LNCaP clone FGC (cell line): ENCODE data around the gene PCCA.
A peak's percentile ranks its signal among the peaks of the same experiment; 100 is the strongest.

Experiments used
- DNase-seq: peaks from one replicate; pipeline ENCODE4 v3.0.0-alpha.2; 2011; ENCODE audit warnings: low read depth
- H3K4me3 ChIP-seq: 2 replicates; pipeline ENCODE4 v1.5.1; 2011; ENCODE audit warnings: mild to moderate bottlenecking, low read depth, low read length, control low read depth
- CTCF ChIP-seq: IDR thresholded peaks from 2 replicates; pipeline ENCODE4 v1.5.1; 2012; ENCODE audit warnings: mild to moderate bottlenecking; ENCODE audit not compliant: control insufficient read depth, insufficient read depth; ENCODE audit errors: extremely low read depth

The PCCA gene

DNA sequence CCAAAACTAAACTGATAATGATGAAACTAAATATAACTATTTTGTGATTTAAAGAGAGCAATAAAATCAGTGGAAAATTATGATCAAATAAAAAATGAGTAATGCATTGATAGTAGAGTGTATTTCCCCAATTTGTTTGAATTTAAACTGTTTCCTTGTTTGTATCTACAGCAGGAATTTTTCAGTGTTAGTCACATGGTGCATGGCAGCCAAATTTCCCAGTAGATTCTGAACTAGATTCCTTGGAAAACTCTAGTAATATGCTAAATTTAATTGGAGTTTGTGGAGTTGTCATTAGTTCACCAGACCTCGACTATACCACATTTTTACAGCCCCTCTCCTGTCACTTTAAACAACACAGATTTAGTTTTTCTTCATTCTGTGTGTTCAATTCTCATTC lies 156.2 kb downstream of the PCCA start:
- H3K4me3 ChIP-seq, result no peak overlapping the region
- TF ChIP-seq CTCF, result no peak
- no peak for DNase-seq

- H3K4me3 ChIP-seq, result no peak overlapping the region
- no peak for TF ChIP-seq CTCF
- no peak for DNase-seq
Observed at GRCh38 chr13:100247937-100248336, 159.0 kb downstream of the PCCA start.

GRCh38 chr13:100254002-100254401 lies 165.1 kb downstream of the PCCA start:
- DNase-seq, result no peak
- TF ChIP-seq CTCF, result no peak

GRCh38 chr13:100262404-100262803 lies 173.5 kb downstream of the PCCA start:
- DNase-seq, result no peak
- no peak for TF ChIP-seq CTCF
- no peak overlapping the region for H3K4me3 ChIP-seq

More at GRCh38 chr13:100254002-100254401, 165.1 kb downstream of the PCCA start:
- no peak overlapping the region for H3K4me3 ChIP-seq

DNA sequence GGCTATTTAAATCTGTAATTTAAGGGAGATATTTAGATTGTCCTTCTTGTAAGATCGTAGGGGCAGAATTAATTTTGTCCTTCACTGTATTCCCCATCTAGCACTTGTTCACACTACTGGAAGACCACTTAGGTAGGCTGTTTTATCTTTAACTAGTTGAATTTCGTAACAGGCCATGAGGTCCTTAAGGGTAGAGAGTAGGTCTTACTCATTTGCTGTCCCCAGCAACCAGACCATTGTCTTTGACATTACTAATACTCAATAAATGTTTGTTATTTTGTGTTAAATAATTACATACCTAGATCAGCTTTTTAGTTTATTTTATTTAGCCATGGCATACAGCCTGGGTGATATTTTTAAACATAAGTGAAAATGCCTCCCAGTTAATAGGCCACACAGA lies 177.1 kb downstream of the PCCA start:
- no peak overlapping the region for H3K4me3 ChIP-seq
- DNase-seq, result no peak
- TF ChIP-seq CTCF, result no peak

GRCh38 chr13:100269837-100270236 lies 180.9 kb downstream of the PCCA start:
- no peak for TF ChIP-seq CTCF
- DNase-seq, result peak; percentile 78
- no peak overlapping the region for H3K4me3 ChIP-seq

GRCh38 chr13:100273138-100273537 lies 184.2 kb downstream of the PCCA start:
- no peak overlapping the region for H3K4me3 ChIP-seq
- DNase-seq, result no peak
- TF ChIP-seq CTCF, result no peak
